RWPE2 (cell line): ENCODE results near the gene SLC66A2.
A peak's percentile ranks its signal among the peaks of the same experiment; 100 is the strongest.

Experiments used
- ATAC-seq: fragments of 200-7000 bp; cut with Tn5 transposase; 3 replicates; pipeline ENCODE4 v1.9.1; 2021; ENCODE audit warnings: low read depth
- DNase-seq: peaks from one replicate; pipeline ENCODE4 v3.0.0-alpha.2; 2020; ENCODE audit warnings: low spot score
- H3K27ac ChIP-seq: fragments of 450-650 bp; 2 replicates; pipeline ENCODE4 v1.5.1; 2017; ENCODE audit warnings: mild to moderate bottlenecking; ENCODE audit not compliant: poor library complexity, severe bottlenecking
- H3K27me3 ChIP-seq: fragments of 250-450 bp; sonication (Bioruptor Pico); 2 replicates; pipeline ENCODE4 v1.5.1; 2021; ENCODE audit warnings: mild to moderate bottlenecking, moderate library complexity; ENCODE audit not compliant: insufficient read depth, poor library complexity, severe bottlenecking
- H3K36me3 ChIP-seq: fragments of 250-450 bp; sonication (Bioruptor Pico); 2 replicates; pipeline ENCODE4 v1.5.1; 2020; ENCODE audit warnings: low read depth, mild to moderate bottlenecking, moderate library complexity
- H3K4me1 ChIP-seq: fragments of 250-450 bp; sonication (Bioruptor Pico); 2 replicates; pipeline ENCODE4 v1.5.1; 2021; ENCODE audit warnings: mild to moderate bottlenecking, moderate library complexity; ENCODE audit not compliant: insufficient read depth, poor library complexity, severe bottlenecking
- H3K4me3 ChIP-seq: fragments of 250-450 bp; sonication (Bioruptor Pico); 2 replicates; pipeline ENCODE4 v1.5.1; 2021; ENCODE audit warnings: mild to moderate bottlenecking, moderate library complexity; ENCODE audit not compliant: severe bottlenecking
- H3K9me3 ChIP-seq: fragments of 250-450 bp; sonication (Bioruptor Pico); 2 replicates; pipeline ENCODE4 v1.5.1; 2021; ENCODE audit warnings: mild to moderate bottlenecking, moderate library complexity; ENCODE audit not compliant: severe bottlenecking
- CTCF ChIP-seq: fragments of 450-650 bp; IDR thresholded peaks from one replicate; pipeline ENCODE4 v1.5.1; 2017; ENCODE audit warnings: mild to moderate bottlenecking, moderate library complexity; ENCODE audit not compliant: poor library complexity, severe bottlenecking

SLC66A2 gene

GRCh38 chr18:79988451-79989194, 37.2 kb upstream of the SLC66A2 start, which contains the start of gene TXNL4A:
TXNL4A (minus strand) TSS chr18:79988563; CDS start chr18:79988392, 171 bp downstream.
- Histone ChIP-seq H3K27me3 (no peaks in the 10 kb centered on the region), H3K36me3 (peaks cover 30% of the 10 kb centered on the region), H3K4me1 (peaks cover 4% of the 10 kb centered on the region), H3K27ac (peak within 1 kb of the TSS; percentile 77), H3K4me3 (peak within 1 kb of the TSS; percentile 73), H3K9me3 (no peaks in the 10 kb centered on the region)
- DNase-seq: peak; percentile 80
- TF ChIP-seq CTCF: no peak
- ATAC-seq: peak; percentile 91

- Histone ChIP-seq H3K27ac (peak overlapping the region; percentile 77), H3K9me3 (no peaks in the 10 kb centered on the region), H3K4me1 (peaks cover 4% of the 10 kb centered on the region), H3K36me3 (peaks cover 36% of the 10 kb centered on the region), H3K4me3 (peak overlapping the region; percentile 73), H3K27me3 (no peaks in the 10 kb centered on the region)
- TF ChIP-seq CTCF: peak; percentile 24
- ATAC-seq (peak; percentile 74), DNase-seq (no peak)
Measured at GRCh38 chr18:79988071-79988450, 36.6 kb upstream of the SLC66A2 start.

DNA sequence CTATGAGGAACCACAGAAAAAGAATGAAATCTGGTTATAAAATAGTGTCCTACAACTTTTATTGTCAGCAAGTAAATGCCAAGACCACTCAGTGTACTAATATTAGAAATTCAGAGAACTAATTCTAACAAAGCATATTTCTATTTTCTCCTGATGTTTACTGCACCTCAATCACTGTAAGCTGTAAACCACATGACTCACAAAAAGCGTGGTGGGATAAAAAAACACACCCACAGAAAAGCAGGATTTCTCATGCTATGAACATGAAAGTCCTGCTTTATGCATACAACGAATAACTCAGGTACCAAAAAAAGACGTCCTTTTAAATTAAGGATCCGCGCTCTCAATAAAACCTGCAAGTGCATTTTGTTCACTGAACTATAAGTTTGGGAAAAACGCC, 36.1 kb upstream of the SLC66A2 start:
- peak overlapping the region; percentile 73 for H3K4me3 ChIP-seq
- no peaks in the 10 kb centered on the region for H3K9me3 ChIP-seq
- DNase-seq: no peak
- H3K27ac ChIP-seq: peak overlapping the region; percentile 77
- H3K4me1 ChIP-seq: peaks cover 4% of the 10 kb centered on the region
- ATAC-seq: no peak
- H3K36me3 ChIP-seq: peaks cover 41% of the 10 kb centered on the region
- TF ChIP-seq CTCF: no peak
- H3K27me3 ChIP-seq: no peaks in the 10 kb centered on the region

DNA sequence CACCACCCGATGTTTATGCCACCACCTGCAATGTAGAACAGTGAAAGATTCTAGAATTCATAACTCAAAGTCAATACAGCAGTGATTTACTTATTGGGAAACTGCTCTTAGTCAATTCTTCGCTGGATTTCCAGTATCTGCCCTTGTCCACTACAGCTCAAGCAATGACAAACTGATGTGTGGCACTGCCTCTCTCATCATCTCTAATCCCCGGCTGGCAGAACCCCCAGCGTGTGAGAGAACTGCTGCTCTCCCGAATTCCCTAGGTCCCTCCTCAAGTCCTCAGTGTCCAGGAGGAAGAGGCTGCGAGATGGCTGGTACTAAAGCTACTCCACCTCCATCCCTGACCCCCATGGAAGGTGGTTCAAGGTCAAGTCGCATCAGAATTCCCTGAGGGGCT, 35.3 kb upstream of the SLC66A2 start:
- no peak for TF ChIP-seq CTCF
- Histone ChIP-seq H3K27ac (no peak overlapping the region), H3K27me3 (no peaks in the 10 kb centered on the region), H3K36me3 (peaks cover 44% of the 10 kb centered on the region), H3K4me3 (peak overlapping the region; percentile 73), H3K4me1 (peaks cover 4% of the 10 kb centered on the region), H3K9me3 (no peaks in the 10 kb centered on the region)
- ATAC-seq (no peak), DNase-seq (no peak)

DNA sequence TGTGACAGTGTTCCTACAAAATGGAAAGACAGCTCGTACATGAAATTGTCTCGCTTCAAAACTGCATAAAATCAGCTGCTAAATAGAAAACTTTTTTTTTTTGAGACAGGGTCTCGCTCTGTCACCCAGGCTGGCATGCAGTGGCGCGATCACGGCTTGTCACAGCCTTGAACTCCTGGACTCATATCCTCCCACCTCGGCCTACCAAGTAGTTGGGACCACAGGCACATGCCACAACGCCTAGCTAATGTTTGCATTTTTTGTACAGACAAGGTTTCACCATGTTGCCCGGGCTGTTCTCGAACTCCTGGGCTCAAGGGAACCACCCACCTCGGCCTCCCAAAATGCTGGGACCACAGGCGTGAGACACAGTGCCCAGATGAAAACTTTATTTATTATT, 33.7 kb upstream of the SLC66A2 start:
- no peak overlapping the region for H3K4me3 ChIP-seq
- TF ChIP-seq CTCF: no peak
- H3K9me3 ChIP-seq: no peaks in the 10 kb centered on the region
- ATAC-seq (no peak), DNase-seq (no peak)
- H3K36me3 ChIP-seq: peaks cover 55% of the 10 kb centered on the region
- H3K27me3 ChIP-seq: no peaks in the 10 kb centered on the region
- H3K27ac ChIP-seq: no peak overlapping the region
- H3K4me1 ChIP-seq: peaks cover 4% of the 10 kb centered on the region
